Activated T-helper 1 cell treated with anti-CD3 and anti-CD28 coated beads, Interleukin-12 subunit alpha, Interleukin-12 subunit beta, Interleukin-2, Interleukin-4 antibody, amounts not matched to agents 30 ng/mL and 10 ng/mL and 1 ng/mL, durations not matched to agents 14 hours and 24 hours and 36 hours (primary cell): Measurements from ENCODE around the gene OTUD4. TPM values are rescaled to one million over a fixed set of nuclear protein-coding genes. Genes with fewer than 3 reads are reported as not detected.
"Not testable (repeated sequence)": the region's sequence is repeated elsewhere in the genome, so short reads cannot be mapped to it uniquely, and the experiment has no call there.

Experiments
- DNase-seq: peaks from one replicate; pipeline ENCODE4 v3.0.0; 2021; ENCODE audit warnings: low spot score
- H3K27ac Mint-ChIP-seq: one replicate; pipeline ENCODE4 v1.8.0; 2021; ENCODE audit warnings: mild to moderate bottlenecking, mixed read lengths
- H3K27me3 Mint-ChIP-seq: one replicate; pipeline ENCODE4 v1.8.0; 2022; ENCODE audit warnings: mild to moderate bottlenecking, moderate library complexity, mixed read lengths; ENCODE audit not compliant: insufficient read depth
- H3K36me3 Mint-ChIP-seq: one replicate; pipeline ENCODE4 v1.8.0; 2021; ENCODE audit warnings: low read depth, mixed read lengths
- H3K4me1 Mint-ChIP-seq: one replicate; pipeline ENCODE4 v1.8.0; 2021; ENCODE audit warnings: low read depth, mixed read lengths
- H3K4me3 Mint-ChIP-seq: one replicate; pipeline ENCODE4 v1.8.0; 2021; ENCODE audit warnings: mild to moderate bottlenecking, moderate library complexity, mixed read lengths
- H3K9me3 Mint-ChIP-seq: one replicate; pipeline ENCODE4 v1.8.0; 2021; ENCODE audit warnings: mixed read lengths
- intact Hi-C: fragments of 100-400 bp; cut with micrococcal nuclease; formaldehyde crosslinking; loops from one replicate; pipeline ENCODE4 v1.15.1; 2024
- total RNA-seq: library from RNA; stranded (reverse); gene quantifications from 2 replicates; pipeline ENCODE4 v1.2.3, GENCODE V29; 2022

OTUD4 gene
- total RNA-seq, 1 donor from 2014 or later = 76.9 TPM

GRCh38 chr4:145195167-145195952 is 15.0 kb upstream of the OTUD4 start:
- Mint-ChIP-seq H3K36me3 (no peaks in the 10 kb centered on the region), H3K9me3 (no peaks in the 10 kb centered on the region), H3K27ac (no peak overlapping the region), H3K4me3 (no peak overlapping the region), H3K27me3 (peaks cover 16% of the 10 kb centered on the region), H3K4me1 (no peaks in the 10 kb centered on the region)
- no peak for DNase-seq
- intact Hi-C loops = no loop called here

- no peaks in the 10 kb centered on the region for H3K9me3 Mint-ChIP-seq
- intact Hi-C loops = no loop called here
- H3K36me3 Mint-ChIP-seq = no peaks in the 10 kb centered on the region
Observed at GRCh38 chr4:145189981-145190380, 9.6 kb upstream of the OTUD4 start.

GRCh38 chr4:145186729-145187128 is 6.3 kb upstream of the OTUD4 start:
- no peak for DNase-seq
- peaks cover 14% of the 10 kb centered on the region for H3K27me3 Mint-ChIP-seq
- no peak overlapping the region for H3K4me3 Mint-ChIP-seq
- H3K9me3 Mint-ChIP-seq = no peaks in the 10 kb centered on the region
- H3K27ac Mint-ChIP-seq = no peak overlapping the region
- H3K4me1 Mint-ChIP-seq = peaks cover 5% of the 10 kb centered on the region
- no peaks in the 10 kb centered on the region for H3K36me3 Mint-ChIP-seq
- intact Hi-C loops = no loop called here

More at GRCh38 chr4:145189981-145190380, 9.6 kb upstream of the OTUD4 start:
- Mint-ChIP-seq H3K27me3 (peaks cover 17% of the 10 kb centered on the region), H3K27ac (no peak overlapping the region), H3K4me3 (no peak overlapping the region), H3K4me1 (no peaks in the 10 kb centered on the region)
- no peak for DNase-seq

- Mint-ChIP-seq H3K27ac (no peak overlapping the region), H3K9me3 (no peaks in the 10 kb centered on the region), H3K27me3 (peaks cover 7% of the 10 kb centered on the region), H3K36me3 (no peaks in the 10 kb centered on the region), H3K4me3 (no peak overlapping the region), H3K4me1 (peaks cover 14% of the 10 kb centered on the region)
- intact Hi-C loops = loop anchor here (5.0 kb wide), 2 partner anchors 994 to 1339 kb away; partner anchors contain the start of genes LSM6 and SLC10A7
- no peak for DNase-seq
Observed at GRCh38 chr4:145183581-145183980, 3.2 kb upstream of the OTUD4 start.

- H3K4me3 Mint-ChIP-seq = no peak overlapping the region
- H3K27me3 Mint-ChIP-seq = peaks cover 7% of the 10 kb centered on the region
- H3K36me3 Mint-ChIP-seq = peaks cover 4% of the 10 kb centered on the region
- intact Hi-C loops = loop anchor here (5.0 kb wide), 2 partner anchors 994 to 1339 kb away; partner anchors contain the start of genes LSM6 and SLC10A7
- H3K4me1 Mint-ChIP-seq = peaks cover 19% of the 10 kb centered on the region
- H3K27ac Mint-ChIP-seq = no peak overlapping the region
- DNase-seq = no peak
- no peaks in the 10 kb centered on the region for H3K9me3 Mint-ChIP-seq
Observed at GRCh38 chr4:145183023-145183422, 2.6 kb upstream of the OTUD4 start.

GRCh38 chr4:145182222-145182621 is 1.8 kb upstream of the OTUD4 start:
- no peak for DNase-seq
- peaks cover 7% of the 10 kb centered on the region for H3K27me3 Mint-ChIP-seq
- peak overlapping the region; percentile 44 for H3K27ac Mint-ChIP-seq
- H3K36me3 Mint-ChIP-seq = peaks cover 8% of the 10 kb centered on the region
- intact Hi-C loops = loop anchor here (5.0 kb wide), 2 partner anchors 995 to 1340 kb away; partner anchors contain the start of genes LSM6 and SLC10A7
- peak overlapping the region; percentile 70 for H3K4me3 Mint-ChIP-seq
- peaks cover 25% of the 10 kb centered on the region for H3K4me1 Mint-ChIP-seq
- no peaks in the 10 kb centered on the region for H3K9me3 Mint-ChIP-seq

GRCh38 chr4:145181091-145181501 is 707 bp upstream of the OTUD4 start:
- H3K4me3 Mint-ChIP-seq = peak overlapping the region; percentile 89
- intact Hi-C loops = loop anchor here (2.0 to 5.0 kb wide), 4 partner anchors 648 to 1341 kb away; partner anchors contain the start of genes LSM6 and SLC10A7
- peaks cover 29% of the 10 kb centered on the region for H3K4me1 Mint-ChIP-seq
- peak overlapping the region; percentile 89 for H3K27ac Mint-ChIP-seq
- H3K27me3 Mint-ChIP-seq = peaks cover 3% of the 10 kb centered on the region
- no peaks in the 10 kb centered on the region for H3K9me3 Mint-ChIP-seq
- DNase-seq = no peak
- peaks cover 8% of the 10 kb centered on the region for H3K36me3 Mint-ChIP-seq

GRCh38 chr4:145179861-145180297 is 510 bp downstream of the OTUD4 start:
- not testable (repeated sequence) for H3K9me3 Mint-ChIP-seq, DNase-seq, H3K36me3 Mint-ChIP-seq, H3K27me3 Mint-ChIP-seq
- Mint-ChIP-seq H3K27ac (peak overlapping the region; percentile 95), H3K4me3 (peak overlapping the region; percentile 99), H3K4me1 (peaks cover 35% of the 10 kb centered on the region)
- intact Hi-C loops = loop anchor here (1.0 to 10.0 kb wide), 19 partner anchors 15 to 1993 kb away; partner anchors contain the start of genes ABCE1, ANAPC10, LSM6 and MMAA

- no peaks in the 10 kb centered on the region for H3K9me3 Mint-ChIP-seq
- peaks cover 15% of the 10 kb centered on the region for H3K36me3 Mint-ChIP-seq
- H3K4me1 Mint-ChIP-seq = peaks cover 40% of the 10 kb centered on the region
- H3K4me3 Mint-ChIP-seq = peak overlapping the region; percentile 99
- intact Hi-C loops = loop anchor here (1.0 to 10.0 kb wide), 5 partner anchors 15 to 1992 kb away; no protein-coding TSS in a partner anchor
- no peaks in the 10 kb centered on the region for H3K27me3 Mint-ChIP-seq
- peak; percentile 73 for DNase-seq
- peak overlapping the region; percentile 99 for H3K27ac Mint-ChIP-seq
Observed at GRCh38 chr4:145179281-145179860, 1.0 kb downstream of the OTUD4 start.

- Mint-ChIP-seq H3K27me3 (no peaks in the 10 kb centered on the region), H3K4me3 (peak overlapping the region; percentile 99), H3K9me3 (no peaks in the 10 kb centered on the region), H3K27ac (peak overlapping the region; percentile 99), H3K4me1 (peaks cover 45% of the 10 kb centered on the region), H3K36me3 (peaks cover 19% of the 10 kb centered on the region)
- intact Hi-C loops = loop anchor here (1.0 to 10.0 kb wide), 5 partner anchors 14 to 1992 kb away; no protein-coding TSS in a partner anchor
- DNase-seq = no peak
Observed at GRCh38 chr4:145178740-145179280, 1.6 kb downstream of the OTUD4 start.

GRCh38 chr4:145177906-145178538 is 2.4 kb downstream of the OTUD4 start:
- Mint-ChIP-seq H3K4me1 (peaks cover 50% of the 10 kb centered on the region), H3K36me3 (peaks cover 23% of the 10 kb centered on the region), H3K27ac (peak overlapping the region; percentile 99), H3K9me3 (no peaks in the 10 kb centered on the region), H3K27me3 (no peaks in the 10 kb centered on the region), H3K4me3 (peak overlapping the region; percentile 99)
- DNase-seq = no peak
- intact Hi-C loops = loop anchor here (2.0 to 10.0 kb wide), 3 partner anchors 13 to 1991 kb away; no protein-coding TSS in a partner anchor

GRCh38 chr4:145177511-145177905 is 2.9 kb downstream of the OTUD4 start:
- Mint-ChIP-seq H3K4me1 (peaks cover 49% of the 10 kb centered on the region), H3K27me3 (no peaks in the 10 kb centered on the region)

More at GRCh38 chr4:145177511-145177905, 2.9 kb downstream of the OTUD4 start:
- H3K36me3 Mint-ChIP-seq = peaks cover 26% of the 10 kb centered on the region
- H3K4me3 Mint-ChIP-seq = peak overlapping the region; percentile 99
- no peaks in the 10 kb centered on the region for H3K9me3 Mint-ChIP-seq
- peak overlapping the region; percentile 99 for H3K27ac Mint-ChIP-seq
- intact Hi-C loops = loop anchor here (5.0 to 10.0 kb wide), 2 partner anchors 163 to 1990 kb away; no protein-coding TSS in a partner anchor
- no peak for DNase-seq
